Heart right ventricle (tissue), 16 donors: ENCODE results near the gene OR4C16. TPM values are rescaled to one million over a fixed set of nuclear protein-coding genes. Genes with fewer than 3 reads are reported as not detected.

Experiments
- ATAC-seq, 8 donors: fragments of 200-7000 bp; cut with Tn5 transposase; one replicate each; pipeline ENCODE4 v1.9.1; 2020; ENCODE audit warnings: mild to moderate bottlenecking in 8 of 8, moderate library complexity in 8 of 8, moderate number of reproducible peaks in 1 of 8
- DNase-seq, 2 donors: peaks; one replicate each; pipeline ENCODE4 v3.0.0-alpha.2; 2020
- H3K27ac ChIP-seq, 10 donors: fragments of 200-600 bp; sonication (generic) in 2 of 10; one replicate each; pipeline versions ENCODE4 v1.5.0 to v1.8.0; 2020 to 2022; ENCODE audit warnings: mild to moderate bottlenecking in 3 of 10
- H3K27me3 ChIP-seq, 7 donors: fragments of 200-600 bp; one replicate each; pipeline ENCODE4 v1.8.0; 2021 to 2022; ENCODE audit warnings: mild to moderate bottlenecking in 2 of 7
- H3K36me3 ChIP-seq, 9 donors: fragments of 200-600 bp; sonication (generic) in 1 of 9; one replicate each; pipeline versions ENCODE4 v1.5.0 to v1.8.0; 2020 to 2022; ENCODE audit warnings: mild to moderate bottlenecking in 2 of 9
- H3K4me1 ChIP-seq, 9 donors: fragments of 200-600 bp; sonication (generic) in 1 of 9; one replicate each; pipeline versions ENCODE4 v1.5.0 to v1.8.0; 2020 to 2022; ENCODE audit warnings: mild to moderate bottlenecking in 4 of 9
- H3K4me3 ChIP-seq, 10 donors: fragments of 200-600 bp; sonication (generic) in 2 of 10; one replicate each; pipeline versions ENCODE4 v1.5.0 to v1.8.0; 2020 to 2022; ENCODE audit warnings: mild to moderate bottlenecking in 7 of 10, moderate library complexity in 2 of 10
- H3K9me3 ChIP-seq, 11 donors: fragments of 200-600 bp in 10 of 11; sonication (generic) in 2 of 11; one replicate each; pipeline versions ENCODE4 v1.5.0 to v1.8.0; 2013 to 2022; ENCODE audit warnings: mild to moderate bottlenecking in 2 of 11, control low read depth in 1 of 11, moderate library complexity in 1 of 11
- WGBS, 2 donors: extraction: QIAGEN DNeasy Blood & Tissue Kit; methylation state at CpG; one replicate each; pipeline ENCODE4 v1.1.7; 2013; ENCODE audit warnings: inconsistent platforms in 1 of 2; 5-methylcytosine and 5-hydroxymethylcytosine counted together
- intact Hi-C, 10 donors: fragments of 100-400 bp; cut with DNase I; formaldehyde crosslinking; loops; one replicate each; pipeline versions ENCODE4 v1.11.1 to v1.14.2; 2022
- long read RNA-seq, 3 donors: library from polyadenylated mRNA; unstranded; transcript quantifications; one replicate each; pipeline ENCODE4 v2.0.0, GENCODE V29; 2020 to 2021
- polyA plus RNA-seq, 2 donors: library from polyadenylated mRNA; stranded (reverse); fragments of 200-250 nt; gene quantifications; one replicate each; pipeline ENCODE4 v1.2.3, GENCODE V29; 2013
- total RNA-seq, 10 donors: library from RNA; stranded (reverse); fragmentation: NEBNext Ultra II Directional in 3 of 10; extraction: Animal tissue kit (Norgen Biotek cat#: 25700) in 3 of 10; gene quantifications; one replicate each; pipeline versions ENCODE4 v1.2.1 to v1.2.4, GENCODE V29; 2021 to 2023
- TF ChIP-seq, protein P1 (sequence below), 9 donors: fragments of 200-600 bp; sonication (generic) in 2 of 9; IDR thresholded peaks; one replicate each; pipeline versions ENCODE4 v1.5.0 to v1.8.0; 2021 to 2022; ENCODE audit warnings: antibody characterized with exemption in 9 of 9, mild to moderate bottlenecking in 5 of 9, moderate library complexity in 1 of 9
- donor health status: Arrhythmogenic right ventricular cardiomyopathy.
- donor health status: ischemic (EF 13 %, LVEDD 7.1; RV severe dilation, severe dysfunction).
- donor health status: healthy with polysubstance abuse.
- donor health status: DM: no; HTN: yes; CAD: no.
- donor health status: DM: no; HTN: no; CAD: no.
- donor health status: ischemic (EF 25% LVEDD 6.9; RV normal size, moderate dysfunction).
- donor health status: ischemic (EF 25% LVEDD 5.7; RV mildly dilated, moderate dysfunction).
- donor health status: healthy.
- donor health status: DM: yes; HTN: yes; CAD: no.
- donor health status: Ischemic cardiomyopathy.
- donor health status: ischemic (EF 35%, LVEDD 5.7; RV mildly dilated, moderate dysfunction).
- donor health status: nonischemic (EF 11% LVEDD 7.7; RV severe dilation, severe dysfunction).
- donor health status: DM: yes; HTN: yes; CAD: no.
- donor health status: PGD.
- donor health status: ischemic (EF 29% LVEDD 5.4; RV normal size, mild dysfunction).
- donor health status: nonischemic (EF 23%, LVEDD 6.1; RV moderate dilation, normal function).

The OR4C16 gene, protein sequence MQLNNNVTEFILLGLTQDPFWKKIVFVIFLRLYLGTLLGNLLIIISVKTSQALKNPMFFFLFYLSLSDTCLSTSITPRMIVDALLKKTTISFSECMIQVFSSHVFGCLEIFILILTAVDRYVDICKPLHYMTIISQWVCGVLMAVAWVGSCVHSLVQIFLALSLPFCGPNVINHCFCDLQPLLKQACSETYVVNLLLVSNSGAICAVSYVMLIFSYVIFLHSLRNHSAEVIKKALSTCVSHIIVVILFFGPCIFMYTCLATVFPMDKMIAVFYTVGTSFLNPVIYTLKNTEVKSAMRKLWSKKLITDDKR
- total RNA-seq (not detected), polyA plus RNA-seq (not detected)
- long read RNA-seq, donor 1, result 0 reads
- long read RNA-seq, donor 2, result 0 reads
- long read RNA-seq, donor 3, result 0 reads

DNA sequence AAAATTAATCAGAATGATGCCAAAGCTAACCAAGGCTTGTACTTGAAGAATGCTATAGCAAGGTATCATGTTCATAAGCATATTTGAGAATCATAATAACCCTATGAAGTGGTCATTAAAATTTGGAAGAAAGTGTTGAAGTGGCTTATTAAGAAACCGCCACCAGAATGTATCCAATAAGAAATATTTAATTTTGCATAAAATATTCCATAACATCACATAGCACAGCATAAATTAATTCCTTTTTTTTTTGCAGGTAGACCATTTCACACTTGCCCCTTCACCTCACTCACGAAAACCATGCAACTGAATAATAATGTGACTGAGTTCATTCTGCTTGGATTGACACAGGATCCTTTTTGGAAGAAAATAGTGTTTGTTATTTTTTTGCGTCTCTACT, at the start of gene OR4C16:
Gene OR4C16, plus strand, starts transcription at position 301 of the 400 bp plus-strand sequence. Its CDS starts 0 bp downstream, at position 301.
- Histone ChIP-seq H3K27me3 (no peaks in the 10 kb centered on the region), H3K9me3 (peaks cover 0 to 39% (median 5%) of the 10 kb centered on the region in 11 donors), H3K27ac (no peak within 1 kb of the TSS), H3K4me3 (no peak within 1 kb of the TSS), H3K36me3 (no peaks in the 10 kb centered on the region), H3K4me1 (no peaks in the 10 kb centered on the region)
- ATAC-seq (no peak), DNase-seq (no peak)
- WGBS, 2 donors, result 56 to 75% methylated on average over 3 of the region's 3 CpGs
- TF ChIP-seq, protein P1, sequence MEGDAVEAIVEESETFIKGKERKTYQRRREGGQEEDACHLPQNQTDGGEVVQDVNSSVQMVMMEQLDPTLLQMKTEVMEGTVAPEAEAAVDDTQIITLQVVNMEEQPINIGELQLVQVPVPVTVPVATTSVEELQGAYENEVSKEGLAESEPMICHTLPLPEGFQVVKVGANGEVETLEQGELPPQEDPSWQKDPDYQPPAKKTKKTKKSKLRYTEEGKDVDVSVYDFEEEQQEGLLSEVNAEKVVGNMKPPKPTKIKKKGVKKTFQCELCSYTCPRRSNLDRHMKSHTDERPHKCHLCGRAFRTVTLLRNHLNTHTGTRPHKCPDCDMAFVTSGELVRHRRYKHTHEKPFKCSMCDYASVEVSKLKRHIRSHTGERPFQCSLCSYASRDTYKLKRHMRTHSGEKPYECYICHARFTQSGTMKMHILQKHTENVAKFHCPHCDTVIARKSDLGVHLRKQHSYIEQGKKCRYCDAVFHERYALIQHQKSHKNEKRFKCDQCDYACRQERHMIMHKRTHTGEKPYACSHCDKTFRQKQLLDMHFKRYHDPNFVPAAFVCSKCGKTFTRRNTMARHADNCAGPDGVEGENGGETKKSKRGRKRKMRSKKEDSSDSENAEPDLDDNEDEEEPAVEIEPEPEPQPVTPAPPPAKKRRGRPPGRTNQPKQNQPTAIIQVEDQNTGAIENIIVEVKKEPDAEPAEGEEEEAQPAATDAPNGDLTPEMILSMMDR (IDR thresholded peaks at IDR 0.05), result no peak
- intact Hi-C loops, result no loop called here

DNA sequence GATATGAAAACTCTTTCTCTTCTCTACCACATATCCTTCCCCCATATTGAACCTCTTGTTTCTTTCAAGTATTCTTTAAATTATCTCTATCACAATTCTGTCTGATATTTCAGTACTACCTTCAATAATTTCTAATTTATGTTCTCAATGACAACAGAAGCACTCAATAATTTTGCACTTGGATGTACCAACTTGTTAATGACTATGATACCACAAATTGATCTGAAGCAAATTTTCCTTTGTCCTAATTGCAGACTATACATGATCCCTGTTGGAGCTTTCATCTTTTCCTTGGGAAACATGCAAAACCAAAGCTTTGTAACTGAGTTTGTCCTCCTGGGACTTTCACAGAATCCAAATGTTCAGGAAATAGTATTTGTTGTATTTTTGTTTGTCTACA, 17.8 kb upstream of the OR4C16 start, which contains the start of gene OR4C15:
Gene OR4C15, plus strand, starts transcription at position 301 of the 400 bp plus-strand sequence. Its CDS starts 0 bp downstream, at position 301.
- DNase-seq (no peak), ATAC-seq (no peak)

DNA sequence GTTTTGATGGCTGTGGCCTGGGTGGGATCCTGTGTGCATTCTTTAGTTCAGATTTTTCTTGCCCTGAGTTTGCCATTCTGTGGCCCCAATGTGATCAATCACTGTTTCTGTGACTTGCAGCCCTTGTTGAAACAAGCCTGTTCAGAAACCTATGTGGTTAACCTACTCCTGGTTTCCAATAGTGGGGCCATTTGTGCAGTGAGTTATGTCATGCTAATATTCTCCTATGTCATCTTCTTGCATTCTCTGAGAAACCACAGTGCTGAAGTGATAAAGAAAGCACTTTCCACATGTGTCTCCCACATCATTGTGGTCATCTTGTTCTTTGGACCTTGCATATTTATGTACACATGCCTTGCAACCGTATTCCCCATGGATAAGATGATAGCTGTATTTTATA, 620 bp downstream of the OR4C16 start:
- 18 to 32% methylated on average over 1 of the region's 1 CpG for WGBS, 2 donors
- H3K27me3 ChIP-seq, result no peaks in the 10 kb centered on the region
- ATAC-seq (no peak), DNase-seq (no peak)
- intact Hi-C loops, result no loop called here
- peaks cover 0 to 47% (median 5%) of the 10 kb centered on the region in 11 donors for H3K9me3 ChIP-seq
- H3K36me3 ChIP-seq, result no peaks in the 10 kb centered on the region
- TF ChIP-seq, protein P1 (IDR thresholded peaks at IDR 0.05), result no peak
- no peak overlapping the region for H3K27ac ChIP-seq
- H3K4me3 ChIP-seq, result no peak overlapping the region
- H3K4me1 ChIP-seq, result no peaks in the 10 kb centered on the region

More for the DNA sequence above, 17.8 kb upstream of the OR4C16 start, which contains the start of gene OR4C15:
- Histone ChIP-seq H3K27me3 (no peaks in the 10 kb centered on the region), H3K27ac (no peak within 1 kb of the TSS), H3K4me3 (no peak within 1 kb of the TSS), H3K36me3 (no peaks in the 10 kb centered on the region), H3K9me3 (peaks cover 0 to 36% (median 0%) of the 10 kb centered on the region in 11 donors), H3K4me1 (no peaks in the 10 kb centered on the region)
- intact Hi-C loops, result no loop called here
- TF ChIP-seq, protein P1 (IDR thresholded peaks at IDR 0.05), result no peak

DNA sequence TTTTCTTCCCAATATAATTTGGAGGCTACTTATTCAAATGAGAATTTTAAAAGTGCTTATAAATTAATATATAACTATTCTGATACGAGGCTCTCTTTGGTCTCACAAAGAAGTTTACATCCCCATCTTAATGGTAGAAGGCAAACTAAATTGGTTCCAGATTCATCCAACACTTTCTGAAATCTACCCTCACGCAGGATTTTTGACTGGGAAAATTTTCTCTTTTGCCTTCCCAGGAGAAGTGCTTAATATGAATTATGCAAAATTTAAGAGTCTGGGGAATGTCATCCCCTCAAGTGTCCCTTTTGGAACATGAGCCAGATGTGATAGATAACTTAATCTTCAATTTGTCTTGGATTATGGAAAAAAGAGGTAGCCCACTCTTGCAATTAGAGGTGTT, 35.6 kb downstream of the OR4C16 start, which contains the start of gene OR4C11:
Gene OR4C11, minus strand, starts transcription at position 101 of the 400 bp plus-strand sequence. CDS start 3,272 bp downstream, outside the sequence.
- peaks cover 0 to 6% (median 0%) of the 10 kb centered on the region in 11 donors for H3K9me3 ChIP-seq
- 40 to 48% methylated on average over 2 of the region's 2 CpGs for WGBS, 2 donors
- intact Hi-C loops, result loop anchor here in 1 of 10 donors (10.0 kb wide), 1 partner anchor 57 kb away; the partner anchor contains the start of gene OR4C6
- no peak within 1 kb of the TSS for H3K27ac ChIP-seq
- DNase-seq (no peak), ATAC-seq (no peak)
- H3K27me3 ChIP-seq, result no peaks in the 10 kb centered on the region
- H3K4me3 ChIP-seq, result no peak within 1 kb of the TSS
- H3K4me1 ChIP-seq, result no peaks in the 10 kb centered on the region
- TF ChIP-seq, protein P1 (IDR thresholded peaks at IDR 0.05), result no peak
- H3K36me3 ChIP-seq, result no peaks in the 10 kb centered on the region

Other genes with a start within 250 kb of the OR4C16 start
- gene OR4A16, start 228.9 kb upstream of the OR4C16 start, total RNA-seq, result not detected
- gene OR4A16, start 228.9 kb upstream of the OR4C16 start, polyA plus RNA-seq, result not detected
- gene OR4A15, start 204.2 kb upstream of the OR4C16 start, total RNA-seq, result not detected
- gene OR4A15, start 204.2 kb upstream of the OR4C16 start, polyA plus RNA-seq, result not detected
- not detected for gene OR4C15, start 17.7 kb upstream of the OR4C16 start, total RNA-seq
- not detected for gene OR4C15, start 17.7 kb upstream of the OR4C16 start, polyA plus RNA-seq
- gene OR4C11, start 35.5 kb downstream of the OR4C16 start, total RNA-seq, result not detected
- not detected for gene OR4C11, start 35.5 kb downstream of the OR4C16 start, polyA plus RNA-seq
- gene OR4P4, start 63.0 kb downstream of the OR4C16 start, total RNA-seq, result not detected
- gene OR4P4, start 63.0 kb downstream of the OR4C16 start, polyA plus RNA-seq, result not detected
- gene OR4S2, start 76.2 kb downstream of the OR4C16 start, total RNA-seq, result not detected
- gene OR4S2, start 76.2 kb downstream of the OR4C16 start, polyA plus RNA-seq, result not detected
- gene OR4C6, start 90.1 kb downstream of the OR4C16 start, total RNA-seq, result not detected
- gene OR4C6, start 90.1 kb downstream of the OR4C16 start, polyA plus RNA-seq, result not detected
- not detected for gene OR5D13, start 201.3 kb downstream of the OR4C16 start, total RNA-seq
- gene OR5D13, start 201.3 kb downstream of the OR4C16 start, polyA plus RNA-seq, result not detected
- gene OR5D14, start 223.4 kb downstream of the OR4C16 start, total RNA-seq, result not detected
- not detected for gene OR5D14, start 223.4 kb downstream of the OR4C16 start, polyA plus RNA-seq
- not detected for gene OR5L1, start 239.2 kb downstream of the OR4C16 start, total RNA-seq
- gene OR5L1, start 239.2 kb downstream of the OR4C16 start, polyA plus RNA-seq, result not detected
- not detected for gene OR5D18, start 247.5 kb downstream of the OR4C16 start, total RNA-seq
- gene OR5D18, start 247.5 kb downstream of the OR4C16 start, polyA plus RNA-seq, result not detected